Keratinocyte (primary cell): ENCODE measurements around the gene TXLNB.

Source experiments
- EZH2 ChIP-seq: IDR thresholded peaks from one replicate; pipeline ENCODE4 v1.6.1; 2012; ENCODE audit warnings: inconsistent platforms, mild to moderate bottlenecking, low read length, moderate library complexity
- TF ChIP-seq, protein P1 (sequence below), 3 experiments: IDR thresholded peaks in 1 of 3; conservative IDR thresholded peaks in 1 of 3; optimal IDR thresholded peaks in 1 of 3; 2 replicates in 2 of 3; 3 replicates in 1 of 3; pipeline versions ENCODE3 to v1.5.1; 2011; ENCODE audit warnings: low read length in 3 of 3, mild to moderate bottlenecking in 3 of 3, moderate library complexity in 2 of 3, control low read depth in 1 of 3, inconsistent platforms in 1 of 3; ENCODE audit not compliant: insufficient read depth in 2 of 3; ENCODE audit errors: extremely low read depth in 1 of 3

- TF ChIP-seq, protein P1, sequence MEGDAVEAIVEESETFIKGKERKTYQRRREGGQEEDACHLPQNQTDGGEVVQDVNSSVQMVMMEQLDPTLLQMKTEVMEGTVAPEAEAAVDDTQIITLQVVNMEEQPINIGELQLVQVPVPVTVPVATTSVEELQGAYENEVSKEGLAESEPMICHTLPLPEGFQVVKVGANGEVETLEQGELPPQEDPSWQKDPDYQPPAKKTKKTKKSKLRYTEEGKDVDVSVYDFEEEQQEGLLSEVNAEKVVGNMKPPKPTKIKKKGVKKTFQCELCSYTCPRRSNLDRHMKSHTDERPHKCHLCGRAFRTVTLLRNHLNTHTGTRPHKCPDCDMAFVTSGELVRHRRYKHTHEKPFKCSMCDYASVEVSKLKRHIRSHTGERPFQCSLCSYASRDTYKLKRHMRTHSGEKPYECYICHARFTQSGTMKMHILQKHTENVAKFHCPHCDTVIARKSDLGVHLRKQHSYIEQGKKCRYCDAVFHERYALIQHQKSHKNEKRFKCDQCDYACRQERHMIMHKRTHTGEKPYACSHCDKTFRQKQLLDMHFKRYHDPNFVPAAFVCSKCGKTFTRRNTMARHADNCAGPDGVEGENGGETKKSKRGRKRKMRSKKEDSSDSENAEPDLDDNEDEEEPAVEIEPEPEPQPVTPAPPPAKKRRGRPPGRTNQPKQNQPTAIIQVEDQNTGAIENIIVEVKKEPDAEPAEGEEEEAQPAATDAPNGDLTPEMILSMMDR (optimal IDR thresholded peaks at IDR 0.05 in 1 of 3, IDR thresholded peaks at IDR 0.05 in 1 of 3, conservative IDR thresholded peaks at IDR 0.05 in 1 of 3; ENCODE audit: extremely low read depth in 1 of 3, insufficient read depth in 2 of 3, low read length in 3 of 3): no peak
- TF ChIP-seq EZH2: no peak
Measured at GRCh38 chr6:139289233-139289632, 2.6 kb downstream of the TXLNB start.
